WTC11 (cell line): Measurements from ENCODE around the gene GLIPR2. TPM values are rescaled to one million over a fixed set of nuclear protein-coding genes. Genes with fewer than 3 reads are reported as not detected.

ENCODE experiments used
- ATAC-seq: fragments of 200-7000 bp; cut with Tn5 transposase; 2 replicates; pipeline ENCODE4 v1.10.0; 2021; ENCODE audit warnings: mild to moderate bottlenecking, moderate library complexity
- CTCF ChIA-PET: fragments of 300-600 bp; sonication (Branson Sonifier 250); formaldehyde crosslinking; loops from one replicate; lab custom pipeline; 2021; ENCODE audit warnings: antibody characterized with exemption; lab: Charles Lee
- POLR2A ChIA-PET: fragments of 350-600 bp; sonication (Branson Sonifier 250); formaldehyde crosslinking; loops from one replicate; lab custom pipeline; 2021; ENCODE audit warnings: antibody characterized with exemption; lab: Charles Lee
- DNase-seq: peaks from one replicate; pipeline ENCODE4 v3.0.0; 2021; ENCODE audit warnings: low spot score
- H3K27ac Mint-ChIP-seq: 2 replicates; pipeline ENCODE4 v1.8.0; 2021; ENCODE audit warnings: mixed read lengths
- H3K27me3 Mint-ChIP-seq: 2 replicates; pipeline ENCODE4 v1.8.0; 2021; ENCODE audit warnings: low read depth, mild to moderate bottlenecking, moderate library complexity, mixed read lengths
- H3K36me3 Mint-ChIP-seq: 2 replicates; pipeline ENCODE4 v1.8.0; 2021; ENCODE audit warnings: mixed read lengths
- H3K4me1 Mint-ChIP-seq: 2 replicates; pipeline ENCODE4 v1.8.0; 2022; ENCODE audit warnings: mixed read lengths
- H3K4me3 Mint-ChIP-seq: 2 replicates; pipeline ENCODE4 v1.8.0; 2021; ENCODE audit warnings: mild to moderate bottlenecking, moderate library complexity, mixed read lengths
- H3K9me3 Mint-ChIP-seq: 2 replicates; pipeline ENCODE4 v1.8.0; 2021; ENCODE audit warnings: mixed read lengths
- ATF1 ChIP-seq: sonication (generic); formaldehyde crosslinking; IDR thresholded peaks from 2 replicates; pipeline ENCODE4 v1.8.1; 2023; ENCODE audit warnings: mild to moderate bottlenecking, moderate library complexity, missing genetic modification reagents
- CREM ChIP-seq: sonication (generic); formaldehyde crosslinking; IDR thresholded peaks from 2 replicates; pipeline ENCODE4 v1.8.1; 2022; ENCODE audit warnings: mild to moderate bottlenecking, missing genetic modification reagents, moderate library complexity
- EMX1 ChIP-seq: fragments of 250-450 bp; sonication (Bioruptor Pico); IDR thresholded peaks from 2 replicates; pipeline ENCODE4 v1.8.0; 2021; ENCODE audit warnings: mild to moderate bottlenecking
- GABPB1 ChIP-seq: sonication (generic); formaldehyde crosslinking; IDR thresholded peaks from 2 replicates; pipeline ENCODE4 v1.8.1; 2023; ENCODE audit warnings: mild to moderate bottlenecking, missing genetic modification reagents
- NFATC4 ChIP-seq: fragments of 250-450 bp; sonication (Bioruptor Pico); IDR thresholded peaks from 2 replicates; pipeline ENCODE4 v1.9.0; 2021; ENCODE audit warnings: mild to moderate bottlenecking
- NFYB ChIP-seq: sonication (generic); formaldehyde crosslinking; conservative IDR thresholded peaks from 2 replicates; pipeline ENCODE4 v1.8.0; 2022; ENCODE audit warnings: low read depth, missing genetic modification reagents
- SMAD3 ChIP-seq: sonication (generic); formaldehyde crosslinking; IDR thresholded peaks from 2 replicates; pipeline ENCODE4 v1.8.0; 2022; ENCODE audit warnings: missing genetic modification reagents, mild to moderate bottlenecking, borderline replicate concordance
- TEAD1 ChIP-seq: sonication (generic); formaldehyde crosslinking; IDR thresholded peaks from 2 replicates; pipeline ENCODE4 v1.8.0; 2022; ENCODE audit warnings: mild to moderate bottlenecking, missing genetic modification reagents
- TP53 ChIP-seq: sonication (generic); formaldehyde crosslinking; IDR thresholded peaks from 2 replicates; pipeline ENCODE4 v1.8.1; 2023; ENCODE audit warnings: mild to moderate bottlenecking, missing genetic modification reagents
- total RNA-seq: library from RNA; stranded (reverse); gene quantifications from 3 replicates; pipeline ENCODE4 v1.2.3, GENCODE V29; 2021
- TF ChIP-seq, protein P1 (sequence below): sonication (generic); formaldehyde crosslinking; IDR thresholded peaks from 2 replicates; pipeline ENCODE4 v1.8.0; 2022; ENCODE audit warnings: mild to moderate bottlenecking, missing genetic modification reagents
- TF ChIP-seq, protein P2 (sequence below): fragments of 200-600 bp; IDR thresholded peaks from 2 replicates; pipeline ENCODE4 v1.8.0; 2022; ENCODE audit warnings: antibody characterized with exemption
- TF ChIP-seq, protein P3 (sequence below): sonication (generic); formaldehyde crosslinking; IDR thresholded peaks from 2 replicates; pipeline ENCODE4 v1.8.0; 2022; ENCODE audit warnings: mild to moderate bottlenecking, missing genetic modification reagents
- TF ChIP-seq, protein P4 (sequence below): fragments of 250-450 bp; sonication (Bioruptor Pico); conservative IDR thresholded peaks from 2 replicates; pipeline ENCODE4 v1.9.0; 2021; ENCODE audit warnings: mild to moderate bottlenecking
- TF ChIP-seq, protein P5 (sequence below): sonication (generic); formaldehyde crosslinking; IDR thresholded peaks from 2 replicates; pipeline ENCODE4 v1.8.0; 2022; ENCODE audit warnings: mild to moderate bottlenecking, missing genetic modification reagents
- TF ChIP-seq, protein P6 (sequence below): sonication (generic); formaldehyde crosslinking; IDR thresholded peaks from 2 replicates; pipeline ENCODE4 v1.8.1; 2022; ENCODE audit warnings: low read depth, mild to moderate bottlenecking, moderate library complexity, missing genetic modification reagents, borderline replicate concordance
- TF ChIP-seq, protein P7 (sequence below): sonication (generic); formaldehyde crosslinking; IDR thresholded peaks from 2 replicates; pipeline ENCODE4 v1.8.1; 2022; ENCODE audit warnings: mild to moderate bottlenecking, moderate library complexity, missing genetic modification reagents
- TF ChIP-seq, protein P8 (sequence below): sonication (generic); formaldehyde crosslinking; IDR thresholded peaks from 2 replicates; pipeline ENCODE4 v1.8.1; 2022; ENCODE audit warnings: low read depth, missing genetic modification reagents, borderline replicate concordance

Gene GLIPR2
- total RNA-seq, 1 experiment from 2014 or later = 3.7 TPM

DNA sequence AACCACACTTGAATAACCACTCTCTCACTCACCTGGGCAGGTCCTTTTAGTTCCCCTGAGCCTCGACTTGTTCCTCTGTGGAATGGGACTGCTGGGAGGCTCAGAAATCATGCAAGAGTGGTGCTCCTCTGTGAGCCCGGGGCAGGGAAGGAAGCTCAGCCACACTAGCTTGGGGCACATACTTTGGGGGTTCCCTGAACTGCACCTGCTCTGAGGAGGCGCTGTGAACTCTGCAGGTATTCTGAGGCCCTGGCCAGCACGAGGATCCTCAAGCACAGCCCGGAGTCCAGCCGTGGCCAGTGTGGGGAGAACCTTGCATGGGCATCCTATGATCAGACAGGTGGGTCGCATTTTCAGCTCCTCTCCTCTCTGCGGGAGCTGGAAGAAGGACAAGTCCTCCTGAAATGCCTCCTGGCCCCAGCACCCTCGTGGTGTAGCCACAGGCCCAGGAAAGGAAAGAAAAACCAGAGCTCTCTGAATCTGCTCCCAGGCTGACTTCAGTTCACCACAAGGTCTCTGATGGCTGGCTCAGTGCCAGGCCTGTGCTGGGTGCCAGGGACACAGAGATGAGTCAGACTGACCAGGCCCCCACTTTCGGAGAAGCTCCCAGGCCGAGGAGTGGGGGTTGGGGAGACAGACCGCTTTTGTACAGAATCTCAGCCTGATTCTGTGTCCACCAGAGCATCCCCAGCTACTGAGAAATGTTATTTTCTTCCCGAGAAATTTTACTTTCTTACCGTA is 11.9 kb downstream of the GLIPR2 start:
- TF ChIP-seq, protein P1, sequence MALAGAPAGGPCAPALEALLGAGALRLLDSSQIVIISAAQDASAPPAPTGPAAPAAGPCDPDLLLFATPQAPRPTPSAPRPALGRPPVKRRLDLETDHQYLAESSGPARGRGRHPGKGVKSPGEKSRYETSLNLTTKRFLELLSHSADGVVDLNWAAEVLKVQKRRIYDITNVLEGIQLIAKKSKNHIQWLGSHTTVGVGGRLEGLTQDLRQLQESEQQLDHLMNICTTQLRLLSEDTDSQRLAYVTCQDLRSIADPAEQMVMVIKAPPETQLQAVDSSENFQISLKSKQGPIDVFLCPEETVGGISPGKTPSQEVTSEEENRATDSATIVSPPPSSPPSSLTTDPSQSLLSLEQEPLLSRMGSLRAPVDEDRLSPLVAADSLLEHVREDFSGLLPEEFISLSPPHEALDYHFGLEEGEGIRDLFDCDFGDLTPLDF = no peak
- TF ChIP-seq EMX1 (CRISPR knock-in tag) (no peak), TEAD1 (CRISPR knock-in tag) (no peak), TP53 (CRISPR knock-in tag) (no peak)
- TF ChIP-seq, protein P2, sequence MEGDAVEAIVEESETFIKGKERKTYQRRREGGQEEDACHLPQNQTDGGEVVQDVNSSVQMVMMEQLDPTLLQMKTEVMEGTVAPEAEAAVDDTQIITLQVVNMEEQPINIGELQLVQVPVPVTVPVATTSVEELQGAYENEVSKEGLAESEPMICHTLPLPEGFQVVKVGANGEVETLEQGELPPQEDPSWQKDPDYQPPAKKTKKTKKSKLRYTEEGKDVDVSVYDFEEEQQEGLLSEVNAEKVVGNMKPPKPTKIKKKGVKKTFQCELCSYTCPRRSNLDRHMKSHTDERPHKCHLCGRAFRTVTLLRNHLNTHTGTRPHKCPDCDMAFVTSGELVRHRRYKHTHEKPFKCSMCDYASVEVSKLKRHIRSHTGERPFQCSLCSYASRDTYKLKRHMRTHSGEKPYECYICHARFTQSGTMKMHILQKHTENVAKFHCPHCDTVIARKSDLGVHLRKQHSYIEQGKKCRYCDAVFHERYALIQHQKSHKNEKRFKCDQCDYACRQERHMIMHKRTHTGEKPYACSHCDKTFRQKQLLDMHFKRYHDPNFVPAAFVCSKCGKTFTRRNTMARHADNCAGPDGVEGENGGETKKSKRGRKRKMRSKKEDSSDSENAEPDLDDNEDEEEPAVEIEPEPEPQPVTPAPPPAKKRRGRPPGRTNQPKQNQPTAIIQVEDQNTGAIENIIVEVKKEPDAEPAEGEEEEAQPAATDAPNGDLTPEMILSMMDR = no peak
- TF ChIP-seq, protein P3, sequence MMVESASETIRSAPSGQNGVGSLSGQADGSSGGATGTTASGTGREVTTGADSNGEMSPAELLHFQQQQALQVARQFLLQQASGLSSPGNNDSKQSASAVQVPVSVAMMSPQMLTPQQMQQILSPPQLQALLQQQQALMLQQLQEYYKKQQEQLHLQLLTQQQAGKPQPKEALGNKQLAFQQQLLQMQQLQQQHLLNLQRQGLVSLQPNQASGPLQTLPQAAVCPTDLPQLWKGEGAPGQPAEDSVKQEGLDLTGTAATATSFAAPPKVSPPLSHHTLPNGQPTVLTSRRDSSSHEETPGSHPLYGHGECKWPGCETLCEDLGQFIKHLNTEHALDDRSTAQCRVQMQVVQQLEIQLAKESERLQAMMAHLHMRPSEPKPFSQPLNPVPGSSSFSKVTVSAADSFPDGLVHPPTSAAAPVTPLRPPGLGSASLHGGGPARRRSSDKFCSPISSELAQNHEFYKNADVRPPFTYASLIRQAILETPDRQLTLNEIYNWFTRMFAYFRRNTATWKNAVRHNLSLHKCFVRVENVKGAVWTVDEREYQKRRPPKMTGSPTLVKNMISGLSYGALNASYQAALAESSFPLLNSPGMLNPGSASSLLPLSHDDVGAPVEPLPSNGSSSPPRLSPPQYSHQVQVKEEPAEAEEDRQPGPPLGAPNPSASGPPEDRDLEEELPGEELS (CRISPR knock-in tag) = no peak
- TF ChIP-seq, protein P4, sequence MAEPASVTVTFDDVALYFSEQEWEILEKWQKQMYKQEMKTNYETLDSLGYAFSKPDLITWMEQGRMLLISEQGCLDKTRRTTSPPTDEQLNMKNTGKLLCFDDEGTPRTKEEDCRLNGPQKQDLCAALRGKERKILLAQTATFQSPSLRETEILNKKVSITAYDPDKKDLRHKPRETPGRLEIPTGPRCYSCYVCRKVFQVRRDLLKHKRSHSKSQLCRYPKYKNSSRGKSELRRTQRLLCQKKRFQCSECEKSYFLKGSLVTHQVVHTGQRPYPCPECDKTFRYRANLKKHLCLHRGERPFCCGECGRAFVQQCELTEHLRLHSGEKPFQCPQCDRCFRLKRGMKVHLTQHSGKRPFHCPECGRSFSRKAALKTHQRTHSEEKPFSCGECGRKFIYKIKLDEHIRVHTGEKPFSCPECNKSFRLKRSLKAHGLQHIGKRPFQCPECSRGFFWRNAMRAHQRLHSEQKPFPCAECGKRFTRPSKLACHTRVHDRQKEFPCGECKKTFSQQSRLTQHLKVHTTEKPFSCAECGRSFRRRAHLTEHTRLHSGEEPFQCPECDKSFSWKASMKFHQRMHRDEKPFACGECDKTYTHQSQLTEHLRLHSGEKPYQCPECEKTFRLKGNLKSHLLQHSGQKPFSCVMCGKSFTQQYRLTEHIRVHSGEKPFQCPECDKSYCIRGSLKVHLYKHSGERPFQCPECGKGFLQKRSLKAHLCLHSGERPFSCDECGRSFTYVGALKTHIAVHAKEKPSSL (CRISPR knock-in tag) = no peak
- Mint-ChIP-seq H3K27ac (no peak overlapping the region), H3K4me1 (no peaks in the 10 kb centered on the region), H3K36me3 (peaks cover 13% of the 10 kb centered on the region), H3K9me3 (peaks cover 18% of the 10 kb centered on the region), H3K27me3 (peaks cover 15% of the 10 kb centered on the region), H3K4me3 (no peak overlapping the region)
- ChIA-PET CTCF (interaction anchor here (1.1 to 1.5 kb wide), 2 partner anchors 14 to 18 kb away, joined by 5 to 6 read pairs; no protein-coding TSS in a partner anchor), POLR2A (interaction anchor here (1.4 kb wide), 1 partner anchor 15 kb away, joined by 4 read pairs; no protein-coding TSS in a partner anchor)
- DNase-seq = no peak
- ATAC-seq = no peak

DNA sequence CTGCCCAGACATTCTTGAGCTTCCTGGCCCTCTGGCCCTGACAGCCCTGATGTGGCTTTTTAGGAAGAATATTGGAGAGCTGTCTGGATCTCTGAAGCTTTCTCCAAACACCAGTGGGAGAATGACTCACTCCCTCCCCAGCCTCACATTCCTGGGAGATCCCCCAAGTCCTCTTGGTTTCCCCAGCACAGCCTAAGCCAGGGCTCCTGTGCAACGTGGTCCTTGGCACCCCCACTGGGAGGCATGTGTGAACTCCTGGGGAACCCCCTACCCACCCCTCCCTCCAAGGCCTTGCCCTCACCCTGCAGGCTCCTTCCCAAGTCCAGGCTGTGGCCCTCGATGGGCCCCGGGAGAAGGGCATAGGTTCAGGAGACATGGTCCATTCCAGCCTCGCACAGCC is 12.7 kb downstream of the GLIPR2 start:
- Mint-ChIP-seq H3K4me1 (no peaks in the 10 kb centered on the region), H3K27ac (no peak overlapping the region), H3K27me3 (peaks cover 15% of the 10 kb centered on the region), H3K36me3 (peaks cover 13% of the 10 kb centered on the region), H3K9me3 (peaks cover 18% of the 10 kb centered on the region), H3K4me3 (no peak overlapping the region)
- DNase-seq (no peak), ATAC-seq (no peak)
- ChIA-PET POLR2A (interaction anchor here (1.4 kb wide), 1 partner anchor 14 kb away, joined by 4 read pairs; no protein-coding TSS in a partner anchor), CTCF (interaction anchor here (1.1 to 1.5 kb wide), 2 partner anchors 14 to 18 kb away, joined by 5 to 6 read pairs; no protein-coding TSS in a partner anchor)
- TF ChIP-seq NFATC4 (no peak), GABPB1 (CRISPR knock-in tag) (no peak)
- TF ChIP-seq, protein P5, sequence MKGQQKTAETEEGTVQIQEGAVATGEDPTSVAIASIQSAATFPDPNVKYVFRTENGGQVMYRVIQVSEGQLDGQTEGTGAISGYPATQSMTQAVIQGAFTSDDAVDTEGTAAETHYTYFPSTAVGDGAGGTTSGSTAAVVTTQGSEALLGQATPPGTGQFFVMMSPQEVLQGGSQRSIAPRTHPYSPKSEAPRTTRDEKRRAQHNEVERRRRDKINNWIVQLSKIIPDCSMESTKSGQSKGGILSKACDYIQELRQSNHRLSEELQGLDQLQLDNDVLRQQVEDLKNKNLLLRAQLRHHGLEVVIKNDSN = no peak

DNA sequence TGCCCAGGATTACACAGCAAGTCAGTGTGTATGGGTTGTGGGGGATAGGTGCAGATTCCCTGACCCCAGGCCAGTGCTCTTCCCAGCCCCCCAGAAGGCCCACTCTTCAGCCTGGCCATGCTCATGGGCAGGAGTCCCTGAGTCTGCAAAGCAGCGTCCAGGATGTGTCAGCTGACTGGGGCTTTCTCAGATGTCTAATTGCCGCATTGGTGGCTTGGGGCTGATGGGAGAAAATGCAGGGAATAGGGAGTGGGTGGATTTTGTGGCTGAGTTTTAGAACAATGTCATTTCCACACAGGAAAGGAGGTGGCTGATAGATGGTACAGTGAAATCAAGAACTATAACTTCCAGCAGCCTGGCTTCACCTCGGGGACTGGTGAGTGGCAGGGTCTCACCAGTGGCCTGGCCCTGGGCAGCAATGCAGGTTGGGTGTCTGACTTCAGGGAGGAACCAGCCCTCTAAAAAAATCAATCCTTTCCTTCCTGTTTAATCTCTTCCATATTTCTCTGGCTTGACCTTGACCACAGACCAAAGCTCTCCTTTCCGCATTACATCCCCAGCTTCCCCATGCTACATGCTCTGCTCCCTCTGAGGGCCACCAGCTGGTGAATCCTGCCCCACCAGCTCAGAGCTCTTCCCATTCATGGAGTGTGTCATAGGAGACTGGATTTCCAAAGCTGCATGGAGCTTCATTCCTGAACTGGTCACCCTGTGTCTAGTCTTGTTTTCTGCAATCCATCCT is 14.2 kb downstream of the GLIPR2 start:
- no peak overlapping the region for H3K4me3 Mint-ChIP-seq
- H3K4me1 Mint-ChIP-seq = peaks cover 6% of the 10 kb centered on the region; the same call in 1 of the 2 replicates
- peaks cover 10% of the 10 kb centered on the region for H3K36me3 Mint-ChIP-seq
- ATAC-seq = no peak
- CTCF ChIA-PET = no interaction called here
- POLR2A ChIA-PET = interaction anchor here (2.2 kb wide), 1 partner anchor 13 kb away, joined by 8 read pairs; no protein-coding TSS in a partner anchor
- no peak overlapping the region for H3K27ac Mint-ChIP-seq
- peaks cover 7% of the 10 kb centered on the region for H3K27me3 Mint-ChIP-seq
- DNase-seq = no peak
- peaks cover 12% of the 10 kb centered on the region for H3K9me3 Mint-ChIP-seq
- TF ChIP-seq, protein P6, sequence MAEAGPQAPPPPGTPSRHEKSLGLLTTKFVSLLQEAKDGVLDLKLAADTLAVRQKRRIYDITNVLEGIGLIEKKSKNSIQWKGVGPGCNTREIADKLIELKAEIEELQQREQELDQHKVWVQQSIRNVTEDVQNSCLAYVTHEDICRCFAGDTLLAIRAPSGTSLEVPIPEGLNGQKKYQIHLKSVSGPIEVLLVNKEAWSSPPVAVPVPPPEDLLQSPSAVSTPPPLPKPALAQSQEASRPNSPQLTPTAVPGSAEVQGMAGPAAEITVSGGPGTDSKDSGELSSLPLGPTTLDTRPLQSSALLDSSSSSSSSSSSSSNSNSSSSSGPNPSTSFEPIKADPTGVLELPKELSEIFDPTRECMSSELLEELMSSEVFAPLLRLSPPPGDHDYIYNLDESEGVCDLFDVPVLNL (CRISPR knock-in tag) = no peak
- TF ChIP-seq, protein P7, sequence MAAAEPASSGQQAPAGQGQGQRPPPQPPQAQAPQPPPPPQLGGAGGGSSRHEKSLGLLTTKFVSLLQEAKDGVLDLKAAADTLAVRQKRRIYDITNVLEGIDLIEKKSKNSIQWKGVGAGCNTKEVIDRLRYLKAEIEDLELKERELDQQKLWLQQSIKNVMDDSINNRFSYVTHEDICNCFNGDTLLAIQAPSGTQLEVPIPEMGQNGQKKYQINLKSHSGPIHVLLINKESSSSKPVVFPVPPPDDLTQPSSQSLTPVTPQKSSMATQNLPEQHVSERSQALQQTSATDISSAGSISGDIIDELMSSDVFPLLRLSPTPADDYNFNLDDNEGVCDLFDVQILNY (CRISPR knock-in tag) = no peak
- TF ChIP-seq, protein P8, sequence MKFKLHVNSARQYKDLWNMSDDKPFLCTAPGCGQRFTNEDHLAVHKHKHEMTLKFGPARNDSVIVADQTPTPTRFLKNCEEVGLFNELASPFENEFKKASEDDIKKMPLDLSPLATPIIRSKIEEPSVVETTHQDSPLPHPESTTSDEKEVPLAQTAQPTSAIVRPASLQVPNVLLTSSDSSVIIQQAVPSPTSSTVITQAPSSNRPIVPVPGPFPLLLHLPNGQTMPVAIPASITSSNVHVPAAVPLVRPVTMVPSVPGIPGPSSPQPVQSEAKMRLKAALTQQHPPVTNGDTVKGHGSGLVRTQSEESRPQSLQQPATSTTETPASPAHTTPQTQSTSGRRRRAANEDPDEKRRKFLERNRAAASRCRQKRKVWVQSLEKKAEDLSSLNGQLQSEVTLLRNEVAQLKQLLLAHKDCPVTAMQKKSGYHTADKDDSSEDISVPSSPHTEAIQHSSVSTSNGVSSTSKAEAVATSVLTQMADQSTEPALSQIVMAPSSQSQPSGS = no peak
- TF ChIP-seq NFYB (no peak), SMAD3 (no peak), CREM (CRISPR knock-in tag) (no peak), NFATC4 (no peak), ATF1 (CRISPR knock-in tag) (no peak)
